Subcutaneous adipose tissue (tissue), 4 donors: Measurements from ENCODE around the gene ADCY1. TPM values are rescaled to one million over a fixed set of nuclear protein-coding genes. Genes with fewer than 3 reads are reported as not detected.

ENCODE experiments used
- total RNA-seq, 4 donors: library from RNA; depleted of rRNA; stranded (reverse); fragments of >200 nt; gene quantifications; one replicate each; pipeline ENCODE4 v1.1.0, GENCODE V29; 2016
- TF ChIP-seq, protein P1 (sequence below): fragments of 450-650 bp; IDR thresholded peaks from one replicate; pipeline ENCODE4 v1.5.1; 2016; ENCODE audit warnings: low read depth, mild to moderate bottlenecking, control low read depth, antibody characterized with exemption, moderate library complexity

ADCY1 gene
- total RNA-seq, 4 donors from 2014 or later = 0.94 to 3.1 (median 1.6) TPM

DNA sequence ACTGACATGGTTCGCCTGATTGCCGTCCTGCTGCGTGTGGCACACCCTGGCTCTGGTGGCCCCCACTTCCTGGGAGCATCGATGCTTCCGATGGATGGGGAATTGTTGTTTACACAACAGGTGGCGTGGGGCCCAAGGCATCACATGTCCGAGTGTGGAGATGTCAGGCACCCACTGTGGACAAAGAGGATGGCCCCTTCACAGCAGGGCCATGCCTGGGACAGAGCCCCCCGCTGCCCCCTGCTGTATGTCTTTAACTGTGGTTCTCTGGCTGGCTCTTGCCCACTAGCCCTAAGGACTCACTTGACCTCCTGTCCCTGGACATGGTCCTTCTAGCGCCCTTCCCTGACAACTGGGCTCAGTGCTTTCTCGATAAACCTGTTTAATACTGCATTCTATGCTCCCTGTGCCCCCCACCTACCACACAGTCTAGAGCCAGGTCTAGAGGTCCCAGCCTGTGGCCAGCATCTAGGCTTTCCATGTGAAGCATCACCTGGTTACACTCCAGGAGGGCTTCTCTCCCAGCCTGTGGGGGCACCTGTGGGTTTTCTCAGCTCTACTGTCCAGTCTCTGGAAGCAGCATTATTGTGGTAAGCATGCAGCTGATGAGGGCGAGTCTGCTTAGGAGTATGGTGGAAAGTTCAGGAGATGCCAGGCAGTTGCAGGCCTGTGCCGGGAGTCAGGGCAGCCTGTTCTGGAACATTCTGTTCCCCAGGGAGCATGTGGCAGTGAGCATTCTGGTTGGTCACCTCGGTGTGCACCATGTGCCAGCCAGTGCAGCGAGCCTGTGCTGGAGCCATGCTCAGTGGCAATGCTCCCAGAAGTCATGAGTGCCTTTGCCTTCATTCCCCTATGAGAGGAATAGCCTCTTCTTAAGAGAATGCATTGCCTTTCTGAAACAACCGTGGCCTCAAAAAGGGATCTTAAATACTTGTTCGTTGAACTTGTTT, 10.4 kb downstream of the ADCY1 start:
- TF ChIP-seq, protein P1, sequence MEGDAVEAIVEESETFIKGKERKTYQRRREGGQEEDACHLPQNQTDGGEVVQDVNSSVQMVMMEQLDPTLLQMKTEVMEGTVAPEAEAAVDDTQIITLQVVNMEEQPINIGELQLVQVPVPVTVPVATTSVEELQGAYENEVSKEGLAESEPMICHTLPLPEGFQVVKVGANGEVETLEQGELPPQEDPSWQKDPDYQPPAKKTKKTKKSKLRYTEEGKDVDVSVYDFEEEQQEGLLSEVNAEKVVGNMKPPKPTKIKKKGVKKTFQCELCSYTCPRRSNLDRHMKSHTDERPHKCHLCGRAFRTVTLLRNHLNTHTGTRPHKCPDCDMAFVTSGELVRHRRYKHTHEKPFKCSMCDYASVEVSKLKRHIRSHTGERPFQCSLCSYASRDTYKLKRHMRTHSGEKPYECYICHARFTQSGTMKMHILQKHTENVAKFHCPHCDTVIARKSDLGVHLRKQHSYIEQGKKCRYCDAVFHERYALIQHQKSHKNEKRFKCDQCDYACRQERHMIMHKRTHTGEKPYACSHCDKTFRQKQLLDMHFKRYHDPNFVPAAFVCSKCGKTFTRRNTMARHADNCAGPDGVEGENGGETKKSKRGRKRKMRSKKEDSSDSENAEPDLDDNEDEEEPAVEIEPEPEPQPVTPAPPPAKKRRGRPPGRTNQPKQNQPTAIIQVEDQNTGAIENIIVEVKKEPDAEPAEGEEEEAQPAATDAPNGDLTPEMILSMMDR = no peak

DNA sequence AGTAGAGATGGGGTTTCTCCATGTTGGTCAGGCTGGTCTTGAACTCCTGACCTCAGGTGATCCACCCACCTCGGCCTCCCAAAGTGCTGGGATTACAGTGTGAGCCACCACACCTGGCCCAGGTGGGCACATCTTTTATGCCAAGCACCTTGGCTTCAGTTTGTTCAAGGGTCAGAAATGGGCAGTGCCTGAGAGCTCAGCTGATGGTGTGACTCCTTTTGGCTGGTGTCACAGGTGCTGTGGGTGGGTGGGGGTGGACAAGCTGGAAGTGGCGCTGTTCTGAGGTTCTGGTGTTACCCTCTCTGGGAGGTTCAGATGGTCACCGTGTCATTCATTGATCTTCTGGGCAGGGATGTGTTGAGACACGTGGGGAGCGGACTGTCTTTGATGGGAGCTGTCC, 11.5 kb downstream of the ADCY1 start:
- TF ChIP-seq, protein P1 = no peak

- TF ChIP-seq, protein P1 = no peak
These were observed 12.7 kb downstream of the ADCY1 start for GRCh38 chr7:45586542-45587520.

- TF ChIP-seq, protein P1 = no peak
These were observed 14.3 kb downstream of the ADCY1 start for GRCh38 chr7:45588466-45588865.

DNA sequence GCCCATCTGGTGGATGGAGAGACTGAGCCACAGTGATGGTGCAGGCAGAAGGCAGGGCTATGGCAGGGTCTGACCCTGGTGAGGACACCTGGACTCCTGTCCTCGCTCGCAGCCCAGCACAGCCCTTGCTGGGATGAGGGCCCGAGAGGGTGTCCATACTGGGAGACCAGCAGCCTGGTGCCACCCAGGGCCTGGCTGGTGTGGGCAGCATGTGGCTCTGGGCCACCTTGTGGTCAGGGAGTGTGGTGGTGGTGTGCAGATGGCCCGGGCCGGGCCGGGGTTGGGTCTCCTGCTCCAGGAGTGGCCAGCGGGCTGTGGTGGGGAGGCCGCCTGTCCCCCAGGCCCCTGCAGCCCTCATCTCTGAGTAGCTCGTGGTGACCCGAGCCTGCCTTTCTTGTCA, 14.9 kb downstream of the ADCY1 start:
- TF ChIP-seq, protein P1 = no peak

DNA sequence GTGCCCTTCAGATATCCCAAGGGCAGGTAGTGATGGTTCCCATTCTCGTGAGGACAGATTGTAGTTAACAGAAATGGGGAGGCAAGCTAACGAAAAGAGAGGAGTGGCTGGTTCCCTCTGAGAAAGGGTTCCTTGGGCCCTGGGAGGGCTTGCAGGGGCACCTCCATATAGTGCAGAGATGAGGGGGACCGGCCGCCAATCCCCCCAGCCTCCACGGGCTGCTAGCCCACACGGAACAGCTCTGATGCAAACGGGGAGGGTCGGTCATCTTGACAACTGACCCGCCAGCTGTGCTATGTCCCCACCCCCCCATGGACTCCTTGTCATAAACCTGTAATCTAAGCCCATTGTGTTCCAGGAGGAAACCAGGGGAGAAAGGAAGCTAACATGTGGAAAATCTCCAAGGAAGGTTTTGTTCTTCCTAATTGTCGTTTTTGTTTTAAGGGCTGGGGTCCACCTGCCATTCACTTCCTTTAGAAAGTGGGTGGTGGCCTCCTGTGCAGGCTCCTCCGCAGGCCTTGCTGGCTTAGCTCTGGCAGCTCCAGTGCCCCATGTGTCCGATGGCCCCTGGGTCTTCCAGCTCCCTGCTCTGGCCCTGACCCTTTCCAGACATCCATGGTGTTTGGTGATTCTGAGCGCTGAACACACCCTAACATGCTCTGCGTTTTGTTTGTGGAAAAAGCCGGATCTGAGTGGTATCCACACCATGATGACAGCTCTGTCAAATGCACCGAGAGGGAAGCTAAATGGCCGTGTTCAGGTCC, 15.9 kb downstream of the ADCY1 start:
- TF ChIP-seq, protein P1 = no peak
